NCI-H748 treated with DMSO at 0.1 percent for 48 hours (cell line): ENCODE data around the gene CHST15.
"Not testable (repeated sequence)": the region's sequence is repeated elsewhere in the genome, so short reads cannot be mapped to it uniquely, and the experiment has no call there.

ENCODE experiments used
- DNase-seq: peaks from one replicate; lab custom pipeline; 2025; lab: John Stamatoyannopoulos, UW

The CHST15 gene

GRCh38 chr10:124098575-124098974 lies 5.2 kb upstream of the CHST15 start:
- DNase-seq = no peak

DNA sequence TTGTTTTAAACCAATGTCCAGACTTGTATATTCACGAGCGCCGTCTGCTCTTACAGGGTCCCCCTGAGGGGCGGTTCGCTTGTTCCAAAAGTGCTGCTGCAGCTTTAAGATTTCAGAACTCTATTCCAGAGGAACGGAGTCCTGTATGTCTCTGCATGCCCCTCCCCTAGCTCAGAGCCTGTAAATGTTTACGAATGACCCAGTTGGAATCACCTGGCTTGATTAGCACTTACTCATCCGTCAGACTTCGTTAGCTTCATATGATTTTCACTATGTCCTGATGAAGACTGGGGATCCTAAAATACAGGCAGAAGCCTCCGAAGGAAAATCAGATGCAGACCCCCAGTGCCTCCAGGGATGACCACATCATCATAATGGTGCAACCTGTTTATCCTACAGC lies 4.5 kb upstream of the CHST15 start:
- DNase-seq = peak; percentile 7

GRCh38 chr10:124096494-124096893 lies 3.1 kb upstream of the CHST15 start:
- DNase-seq = no peak

GRCh38 chr10:124095801-124096200 lies 2.4 kb upstream of the CHST15 start:
- DNase-seq = not testable (repeated sequence)

GRCh38 chr10:124095096-124095495 lies 1.7 kb upstream of the CHST15 start:
- peak; percentile 14 for DNase-seq

DNA sequence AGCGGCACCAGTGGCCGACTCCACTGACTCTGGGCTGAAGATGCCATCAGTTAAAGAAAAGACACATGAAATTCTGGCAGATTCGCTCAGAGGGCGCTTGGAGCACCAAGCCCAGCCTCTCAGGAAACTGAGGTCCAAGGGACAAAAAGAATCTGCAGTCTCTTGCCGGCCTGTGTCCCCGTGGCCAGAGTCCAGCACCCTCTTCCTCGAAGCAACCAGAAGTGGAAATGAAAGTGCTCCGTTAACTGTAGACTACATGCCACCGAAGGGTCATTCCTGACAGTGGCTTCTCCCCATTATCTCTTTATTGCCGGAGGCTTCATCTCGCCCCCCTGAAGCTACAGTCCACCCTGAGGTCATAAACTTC lies 1.0 kb upstream of the CHST15 start:
- DNase-seq = no peak

DNA sequence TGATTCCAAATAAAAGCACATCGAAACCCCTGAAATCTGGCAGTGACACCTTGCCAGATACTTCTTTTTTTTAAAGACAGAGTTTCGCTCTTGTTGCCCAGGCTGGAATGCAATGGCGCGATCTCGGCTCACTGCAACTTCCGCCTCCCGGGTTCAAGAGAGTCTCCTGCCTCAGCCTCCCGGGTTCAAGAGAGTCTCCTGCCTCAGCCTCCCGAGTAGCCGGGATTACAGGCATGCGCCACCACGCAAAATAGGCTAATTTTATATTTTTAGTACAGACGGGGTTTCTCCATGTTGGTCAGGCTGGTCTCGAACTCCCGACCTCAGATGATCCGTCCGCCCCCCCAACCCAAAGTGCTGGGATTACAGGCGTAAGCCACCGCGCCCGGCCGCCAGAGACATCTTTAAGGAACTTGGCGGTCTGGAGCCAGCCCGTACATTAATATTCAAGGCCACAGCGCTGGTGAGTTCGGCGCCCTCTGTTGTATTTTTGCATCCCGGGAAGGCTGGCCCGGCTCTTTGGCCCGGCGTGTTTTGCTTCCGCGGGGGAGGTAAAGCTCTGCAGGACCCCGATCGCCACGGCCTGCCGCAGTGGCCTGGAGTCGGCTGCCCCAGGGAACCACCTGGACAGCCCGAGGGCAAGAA lies 498 bp upstream of the CHST15 start:
- not testable (repeated sequence) for DNase-seq

GRCh38 chr10:124092250-124092859 lies 1.0 kb downstream of the CHST15 start:
- DNase-seq = no peak

DNA sequence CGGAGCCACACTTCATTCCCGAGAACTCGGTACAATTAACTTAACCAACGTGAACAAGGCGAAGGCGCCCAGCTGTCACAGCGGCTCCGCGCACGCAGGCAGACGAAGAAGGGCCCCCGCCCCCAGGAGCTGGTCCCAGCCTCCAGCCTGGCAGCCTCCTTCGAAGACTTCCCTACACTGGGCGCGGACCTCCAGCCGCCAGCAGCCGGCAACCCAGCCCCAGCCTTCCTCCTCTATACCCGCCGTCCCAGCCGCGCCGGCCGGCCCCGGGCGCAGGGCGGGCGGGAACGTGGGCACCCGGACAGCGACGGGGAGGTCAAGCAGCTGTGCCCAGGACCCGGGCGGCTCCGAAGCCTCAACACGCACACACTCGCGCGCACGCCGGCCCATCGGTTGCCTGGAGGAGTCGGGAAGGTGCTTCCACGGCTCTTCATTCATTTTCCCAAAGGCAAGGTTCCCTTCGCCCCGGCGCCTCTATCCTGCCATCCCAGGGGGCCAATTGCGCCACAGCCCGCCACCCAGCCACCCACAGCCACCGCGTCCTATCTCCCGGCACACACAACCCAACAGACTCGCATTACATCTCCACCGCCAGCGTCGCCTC lies 1.6 kb downstream of the CHST15 start:
- no peak for DNase-seq

DNA sequence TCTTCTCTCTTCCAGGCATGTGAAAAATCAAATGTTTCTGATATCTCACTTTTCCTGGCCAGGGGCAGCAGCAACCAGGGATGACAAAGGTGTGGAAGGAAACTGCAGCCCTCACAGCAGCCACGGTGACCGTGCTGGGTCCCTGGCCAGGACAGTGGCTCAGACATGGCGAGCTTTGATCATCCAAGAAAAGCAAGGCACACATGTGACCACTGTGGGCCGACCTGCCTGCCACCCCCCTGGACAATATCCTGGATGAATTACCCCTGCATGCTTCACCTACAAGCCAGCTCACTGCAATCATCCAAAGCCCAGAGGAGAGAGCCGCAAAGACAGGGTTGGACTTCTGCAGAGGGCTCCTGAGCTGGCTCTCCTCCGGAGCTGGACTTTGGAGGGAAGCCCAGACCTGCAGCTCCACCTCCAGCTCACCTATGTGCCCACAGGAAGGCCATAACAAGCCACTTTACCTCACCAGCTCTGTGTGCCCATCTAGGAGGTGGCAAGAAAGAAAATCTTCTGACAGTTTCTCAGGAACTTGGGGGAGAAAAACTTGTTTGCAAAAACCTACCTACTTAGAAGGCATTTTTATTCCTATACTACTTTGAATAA lies 2.7 kb downstream of the CHST15 start:
- no peak for DNase-seq

- no peak for DNase-seq
Observed at GRCh38 chr10:124089859-124090258, 3.5 kb downstream of the CHST15 start.

DNA sequence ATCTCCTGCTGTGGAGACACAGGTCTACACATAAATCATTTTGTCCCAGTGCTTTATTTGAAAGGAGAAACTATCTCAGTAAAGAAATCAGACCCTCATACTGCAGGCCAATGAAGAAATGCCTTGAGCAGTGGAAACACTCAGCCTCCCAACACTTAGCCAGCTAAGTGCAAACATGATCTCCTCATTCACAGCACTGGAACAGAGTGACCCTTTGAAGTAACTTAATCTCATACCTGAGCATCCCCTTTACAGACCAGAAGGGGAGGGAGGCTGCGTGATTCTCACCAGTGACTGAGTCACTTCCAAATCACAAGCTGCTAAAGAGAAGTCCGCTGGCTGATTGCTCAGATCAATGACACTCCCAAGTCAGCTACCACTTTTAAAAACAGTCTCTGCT lies 4.5 kb downstream of the CHST15 start:
- no peak for DNase-seq

DNA sequence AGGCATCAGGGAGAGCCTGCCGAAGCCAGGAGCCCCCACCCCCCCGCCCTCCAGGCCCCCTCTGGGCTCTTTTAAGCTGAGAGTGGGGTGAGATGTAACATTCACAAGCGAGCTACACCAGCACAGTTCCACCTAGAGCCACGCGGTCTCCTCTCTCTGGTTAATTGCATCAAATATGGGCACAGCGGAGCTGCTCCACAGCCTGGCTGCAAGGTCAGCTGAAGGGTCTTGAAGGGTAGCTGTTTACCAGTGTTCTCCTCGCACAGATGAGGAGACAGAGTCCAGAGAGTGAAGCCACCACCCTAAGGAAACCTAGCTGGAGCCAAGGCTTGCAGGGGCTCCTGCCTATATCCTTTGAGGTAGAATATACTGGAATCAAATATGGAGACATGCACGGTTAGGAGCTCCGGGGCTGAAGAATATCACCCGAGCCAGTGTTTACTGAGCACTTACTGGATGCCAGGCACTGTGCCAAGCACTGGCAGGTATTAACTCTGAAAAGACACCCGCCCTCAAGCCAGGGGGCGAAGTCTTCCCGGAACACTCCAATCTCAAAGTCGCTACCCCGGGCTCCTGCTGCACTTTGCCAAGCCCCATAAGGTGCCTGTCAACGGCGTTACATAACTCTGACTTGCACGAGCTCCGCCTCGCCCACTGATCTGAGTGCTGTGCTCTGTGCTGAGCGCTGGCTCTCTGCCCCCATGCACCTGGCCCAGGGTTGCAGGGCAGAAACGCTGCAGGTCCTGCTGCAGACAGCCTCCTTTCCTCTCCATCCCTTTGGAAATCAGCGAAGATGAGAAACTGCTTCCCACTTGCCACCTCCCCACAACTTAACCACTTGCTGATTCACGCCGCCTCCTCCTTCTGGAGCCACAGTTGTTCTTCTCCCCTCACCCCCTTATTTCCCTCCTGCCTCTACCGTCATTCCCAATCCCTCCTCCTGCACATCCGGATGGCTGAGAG lies 5.4 kb downstream of the CHST15 start:
- DNase-seq = no peak

DNA sequence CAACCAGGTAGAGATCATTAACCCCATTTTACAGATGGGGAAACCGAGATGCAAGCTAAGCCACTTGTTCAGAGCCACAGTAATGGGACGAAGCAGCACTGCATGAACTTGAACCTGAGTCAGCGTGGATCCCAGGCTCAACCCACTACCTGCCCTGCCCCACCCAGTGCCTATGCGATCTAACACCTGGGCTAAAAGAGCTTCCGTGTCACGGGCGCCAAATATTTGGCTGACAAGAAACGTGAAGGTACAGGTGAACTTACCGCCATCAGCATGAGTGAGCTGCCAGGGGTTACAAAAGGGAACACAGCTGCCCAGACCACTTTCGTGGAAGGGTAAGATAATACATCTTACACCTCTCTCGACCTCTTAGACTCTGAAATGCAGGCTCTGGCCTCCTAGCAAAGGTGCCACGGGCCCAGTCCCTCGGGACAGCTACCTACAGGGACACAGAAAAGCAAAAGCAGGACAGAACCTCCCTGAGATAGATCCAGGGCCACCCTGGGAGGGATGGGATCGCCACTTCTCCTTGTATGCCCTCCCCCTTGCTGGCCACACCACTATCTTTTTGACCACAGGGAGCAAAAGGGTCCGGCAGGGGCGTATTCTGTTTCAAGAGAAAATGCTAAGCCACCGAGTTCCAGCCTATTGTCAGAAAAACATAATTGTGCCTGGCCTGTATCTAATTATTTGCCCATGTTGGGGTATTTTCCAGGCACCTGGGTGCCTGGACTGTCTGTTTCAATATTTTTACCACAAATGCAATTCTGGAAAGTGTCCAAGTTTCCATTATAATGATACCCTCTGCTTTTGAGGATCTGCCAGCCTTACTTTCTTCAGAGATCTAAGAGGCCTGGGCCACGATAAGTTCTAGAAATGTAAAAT lies 6.4 kb downstream of the CHST15 start:
- DNase-seq = peak; percentile 4

DNA sequence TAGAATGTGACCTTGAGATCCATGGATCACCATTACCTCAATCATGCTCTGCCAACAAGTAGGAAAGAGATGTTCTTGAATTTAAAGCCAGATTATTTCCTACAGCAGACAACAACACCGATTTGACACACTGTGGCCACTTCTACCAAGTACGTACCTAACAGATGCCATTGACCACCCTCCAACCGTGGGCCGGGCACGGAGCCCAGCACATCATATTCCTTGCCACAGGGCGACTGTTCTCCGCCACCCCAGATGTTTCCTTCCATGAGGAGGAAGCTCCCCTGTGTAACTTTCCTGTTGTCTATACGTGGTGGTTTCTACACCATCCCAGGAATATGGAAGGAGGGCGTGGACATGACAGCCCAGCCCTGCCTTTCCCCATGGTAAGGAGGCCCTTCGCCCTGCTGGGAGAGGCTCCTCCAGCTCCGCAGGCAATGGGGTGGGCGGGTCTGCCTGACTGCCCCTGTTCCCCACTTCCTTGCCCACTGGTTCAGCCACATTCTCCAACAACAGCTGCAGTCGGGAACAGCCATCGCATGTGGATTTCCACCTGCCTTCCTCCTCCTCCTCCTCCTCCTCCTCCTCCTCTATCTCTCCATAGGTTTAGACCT lies 7.2 kb downstream of the CHST15 start:
- no peak for DNase-seq

DNA sequence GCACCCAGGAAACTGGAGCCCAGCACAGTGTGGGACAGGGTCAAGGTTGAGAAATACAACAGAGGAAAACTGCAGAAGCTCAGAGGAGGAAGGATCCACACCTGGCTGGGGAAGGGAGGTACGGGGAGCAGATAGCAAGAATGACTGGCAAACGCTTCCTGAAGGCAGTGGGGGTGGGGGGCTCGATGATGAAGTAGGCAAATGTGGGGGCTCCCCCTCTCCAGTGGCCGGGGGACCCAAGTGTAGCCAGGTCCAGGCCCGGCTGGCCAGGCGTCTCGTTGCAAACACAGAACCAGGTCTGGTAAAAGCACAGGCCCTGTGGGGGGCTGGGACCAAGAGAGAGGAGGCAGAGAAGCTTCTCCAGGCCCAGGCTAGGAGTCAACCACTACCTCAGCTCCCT lies 7.7 kb downstream of the CHST15 start:
- no peak for DNase-seq

DNA sequence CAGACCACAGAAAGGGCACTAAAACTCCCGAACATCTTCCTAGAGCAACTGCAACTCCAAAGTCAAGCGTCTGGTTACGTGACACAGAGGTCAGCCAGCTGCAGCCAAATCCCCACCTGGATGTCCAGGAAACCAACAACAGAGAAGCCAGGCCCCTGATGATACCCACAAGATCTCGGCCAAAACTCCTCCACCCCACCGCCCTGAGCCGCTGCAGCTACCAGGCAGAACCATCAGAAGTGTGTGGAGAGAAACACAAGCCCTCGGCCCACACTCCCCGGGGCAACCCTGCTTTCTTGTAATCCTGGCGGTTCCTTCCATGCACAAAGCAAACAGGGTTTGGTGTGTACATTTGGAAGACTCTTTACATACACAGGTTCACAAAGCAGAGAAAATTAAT lies 8.7 kb downstream of the CHST15 start:
- no peak for DNase-seq

- DNase-seq = no peak
Observed at GRCh38 chr10:124083740-124084397, 9.5 kb downstream of the CHST15 start.

- no peak for DNase-seq
Observed at GRCh38 chr10:124083047-124083739, 10.2 kb downstream of the CHST15 start.

GRCh38 chr10:124082555-124082954 lies 10.8 kb downstream of the CHST15 start:
- DNase-seq = no peak
